Mesothelial cell of epicardium (in vitro differentiated cells): ENCODE measurements around the gene ACTG2. TPM values are rescaled to one million over a fixed set of nuclear protein-coding genes. Genes with fewer than 3 reads are reported as not detected.

Experiments
- DNase-seq, 2 experiments: peaks; one replicate each; pipeline ENCODE4 v3.0.0; 2021; ENCODE audit warnings: low spot score in 2 of 2; ENCODE audit not compliant: unreplicated experiment in 2 of 2
- H3K27ac Mint-ChIP-seq: 2 replicates; pipeline ENCODE4 v1.8.0; 2021; ENCODE audit warnings: mixed read lengths
- H3K27me3 Mint-ChIP-seq: 2 replicates; pipeline ENCODE4 v1.8.0; 2021; ENCODE audit warnings: low read depth, mixed read lengths
- H3K36me3 Mint-ChIP-seq: 2 replicates; pipeline ENCODE4 v1.8.0; 2021; ENCODE audit warnings: mixed read lengths
- H3K4me1 Mint-ChIP-seq: 2 replicates; pipeline ENCODE4 v1.8.0; 2021; ENCODE audit warnings: mixed read lengths
- H3K4me3 Mint-ChIP-seq: 2 replicates; pipeline ENCODE4 v1.8.0; 2021; ENCODE audit warnings: mild to moderate bottlenecking, moderate library complexity, mixed read lengths
- H3K9me3 Mint-ChIP-seq: 2 replicates; pipeline ENCODE4 v1.8.0; 2021; ENCODE audit warnings: mixed read lengths
- total RNA-seq: library from RNA; stranded (reverse); gene quantifications from 3 replicates; pipeline ENCODE4 v1.2.1, GENCODE V29; 2021
- TF ChIP-seq, protein P1 (sequence below): fragments of 200-600 bp; sonication (generic); IDR thresholded peaks from one replicate; pipeline ENCODE4 v1.5.0; 2021; ENCODE audit warnings: antibody characterized with exemption; ENCODE audit not compliant: unreplicated experiment

The ACTG2 gene
- total RNA-seq, 1 donor from 2014 or later, result 9.3 TPM

DNA sequence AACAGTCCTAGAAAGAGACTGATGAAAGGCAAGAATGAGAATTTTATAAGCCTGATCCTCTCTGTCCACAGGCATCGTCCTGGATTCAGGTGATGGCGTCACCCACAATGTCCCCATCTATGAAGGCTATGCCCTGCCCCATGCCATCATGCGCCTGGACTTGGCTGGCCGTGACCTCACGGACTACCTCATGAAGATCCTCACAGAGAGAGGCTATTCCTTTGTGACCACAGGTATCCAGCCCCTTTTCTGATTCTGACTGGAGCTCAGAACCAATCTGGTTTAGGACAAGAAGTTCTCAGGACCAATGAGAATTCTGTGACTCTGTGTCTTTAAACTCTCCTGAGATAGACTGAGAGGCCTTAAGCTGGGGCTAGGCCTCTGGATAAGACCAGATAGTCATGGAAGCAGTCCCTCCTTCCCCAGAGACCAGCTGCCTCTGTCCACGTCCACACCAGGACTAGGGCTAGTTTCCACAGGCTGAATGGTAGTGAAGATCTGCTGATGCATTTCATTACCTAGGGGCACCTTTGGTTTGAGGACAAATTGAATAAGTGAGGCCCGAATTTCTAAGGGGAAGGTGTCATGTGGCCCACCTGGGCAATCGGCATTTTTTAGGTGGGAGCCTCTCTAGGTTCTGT, 20.7 kb downstream of the ACTG2 start:
- no peak for DNase-seq
- Mint-ChIP-seq H3K27ac (no peak overlapping the region), H3K9me3 (no peaks in the 10 kb centered on the region), H3K4me3 (no peak overlapping the region), H3K36me3 (no peaks in the 10 kb centered on the region), H3K4me1 (no peaks in the 10 kb centered on the region), H3K27me3 (peaks cover 3% of the 10 kb centered on the region)
- TF ChIP-seq, protein P1, sequence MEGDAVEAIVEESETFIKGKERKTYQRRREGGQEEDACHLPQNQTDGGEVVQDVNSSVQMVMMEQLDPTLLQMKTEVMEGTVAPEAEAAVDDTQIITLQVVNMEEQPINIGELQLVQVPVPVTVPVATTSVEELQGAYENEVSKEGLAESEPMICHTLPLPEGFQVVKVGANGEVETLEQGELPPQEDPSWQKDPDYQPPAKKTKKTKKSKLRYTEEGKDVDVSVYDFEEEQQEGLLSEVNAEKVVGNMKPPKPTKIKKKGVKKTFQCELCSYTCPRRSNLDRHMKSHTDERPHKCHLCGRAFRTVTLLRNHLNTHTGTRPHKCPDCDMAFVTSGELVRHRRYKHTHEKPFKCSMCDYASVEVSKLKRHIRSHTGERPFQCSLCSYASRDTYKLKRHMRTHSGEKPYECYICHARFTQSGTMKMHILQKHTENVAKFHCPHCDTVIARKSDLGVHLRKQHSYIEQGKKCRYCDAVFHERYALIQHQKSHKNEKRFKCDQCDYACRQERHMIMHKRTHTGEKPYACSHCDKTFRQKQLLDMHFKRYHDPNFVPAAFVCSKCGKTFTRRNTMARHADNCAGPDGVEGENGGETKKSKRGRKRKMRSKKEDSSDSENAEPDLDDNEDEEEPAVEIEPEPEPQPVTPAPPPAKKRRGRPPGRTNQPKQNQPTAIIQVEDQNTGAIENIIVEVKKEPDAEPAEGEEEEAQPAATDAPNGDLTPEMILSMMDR, result no peak

DNA sequence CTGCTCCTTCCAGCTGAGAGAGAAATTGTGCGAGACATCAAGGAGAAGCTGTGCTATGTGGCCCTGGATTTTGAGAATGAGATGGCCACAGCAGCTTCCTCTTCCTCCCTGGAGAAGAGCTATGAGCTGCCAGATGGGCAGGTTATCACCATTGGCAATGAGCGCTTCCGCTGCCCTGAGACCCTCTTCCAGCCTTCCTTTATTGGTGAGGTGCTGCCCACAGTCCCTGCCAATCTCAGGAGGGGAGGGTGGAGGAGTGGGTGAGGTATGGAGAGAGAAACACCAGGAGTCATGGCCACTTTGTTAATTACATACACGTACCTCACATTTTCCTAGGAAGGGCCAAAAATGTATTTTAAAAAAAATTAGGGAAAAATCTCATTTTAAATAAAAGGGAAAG, 21.9 kb downstream of the ACTG2 start:
- H3K36me3 Mint-ChIP-seq, result no peaks in the 10 kb centered on the region

DNA sequence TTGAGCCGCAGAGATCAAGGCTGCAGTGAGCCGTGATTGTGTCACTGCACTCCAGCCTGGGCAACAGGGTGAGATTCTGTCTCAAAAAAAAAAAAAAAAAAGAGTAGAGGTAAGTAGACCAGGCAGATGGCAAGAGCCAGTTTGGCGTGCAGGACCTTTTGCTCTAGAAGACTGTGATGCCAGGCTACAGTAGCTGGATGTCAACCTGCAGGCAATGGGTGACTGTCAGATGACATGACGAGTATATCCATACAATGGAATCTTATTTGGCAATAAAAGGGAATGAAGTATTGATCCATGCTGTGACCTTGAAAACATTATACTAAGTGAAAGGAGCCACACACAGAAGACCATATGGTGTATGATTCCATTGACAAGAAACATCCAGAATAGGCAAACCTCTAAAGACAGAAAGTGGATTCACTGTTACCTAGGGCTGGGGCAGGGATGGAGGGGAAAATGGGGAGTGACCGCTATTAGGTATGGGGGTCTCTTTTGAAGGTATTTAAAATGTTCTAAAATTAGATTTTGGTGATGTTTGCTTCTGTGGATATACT, 22.7 kb downstream of the ACTG2 start:
- DNase-seq, result no peak
- Mint-ChIP-seq H3K27me3 (peaks cover 7% of the 10 kb centered on the region), H3K27ac (no peak overlapping the region), H3K4me1 (no peaks in the 10 kb centered on the region), H3K36me3 (no peaks in the 10 kb centered on the region), H3K9me3 (no peaks in the 10 kb centered on the region), H3K4me3 (no peak overlapping the region)
- TF ChIP-seq, protein P1, result no peak

More for the DNA sequence above, 21.9 kb downstream of the ACTG2 start:
- TF ChIP-seq, protein P1, result no peak
- peaks cover 5% of the 10 kb centered on the region for H3K27me3 Mint-ChIP-seq
- no peak overlapping the region for H3K27ac Mint-ChIP-seq
- DNase-seq, result no peak
- H3K9me3 Mint-ChIP-seq, result no peaks in the 10 kb centered on the region
- H3K4me3 Mint-ChIP-seq, result no peak overlapping the region
- no peaks in the 10 kb centered on the region for H3K4me1 Mint-ChIP-seq

DNA sequence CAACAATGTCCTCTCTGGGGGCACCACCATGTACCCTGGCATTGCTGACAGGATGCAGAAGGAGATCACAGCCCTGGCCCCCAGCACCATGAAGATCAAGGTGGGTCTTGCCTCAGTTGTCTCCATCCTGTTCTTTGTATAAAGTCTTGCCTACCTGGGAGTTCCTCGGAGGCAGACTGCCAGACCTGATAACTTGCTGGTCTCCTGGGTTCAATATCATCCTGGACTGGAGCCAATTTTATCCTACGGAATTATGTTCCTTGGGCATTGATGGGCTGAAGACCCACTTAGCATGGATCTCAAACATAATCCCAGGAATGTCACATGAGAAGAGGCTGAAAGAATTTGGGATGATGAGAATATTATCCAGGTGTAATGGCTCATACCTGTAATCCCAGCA, 23.9 kb downstream of the ACTG2 start:
- no peaks in the 10 kb centered on the region for H3K9me3 Mint-ChIP-seq
- no peak overlapping the region for H3K27ac Mint-ChIP-seq
- peaks cover 17% of the 10 kb centered on the region for H3K27me3 Mint-ChIP-seq
- no peaks in the 10 kb centered on the region for H3K36me3 Mint-ChIP-seq
- TF ChIP-seq, protein P1, result no peak
- DNase-seq, result no peak
- no peaks in the 10 kb centered on the region for H3K4me1 Mint-ChIP-seq
- H3K4me3 Mint-ChIP-seq, result no peak overlapping the region

DNA sequence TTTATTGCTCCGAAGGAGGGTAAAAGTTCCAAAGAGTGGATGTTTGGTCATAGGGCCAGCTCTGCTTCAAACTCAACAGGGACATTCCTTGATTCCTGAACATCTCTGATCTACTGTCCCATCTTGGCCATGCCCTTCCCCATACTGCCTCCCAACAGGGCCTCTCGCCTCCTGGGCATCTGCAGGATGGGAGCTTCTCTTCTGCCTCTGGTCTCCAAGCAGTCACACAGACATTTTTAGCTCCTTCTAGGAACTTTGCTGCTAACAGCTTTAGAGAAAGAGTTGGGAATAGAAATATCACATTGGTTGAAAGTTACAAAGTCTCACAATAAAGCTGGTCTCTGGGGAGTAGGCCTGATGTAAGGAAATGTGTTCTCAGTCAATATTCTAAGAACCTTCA, 24.5 kb downstream of the ACTG2 start:
- Mint-ChIP-seq H3K27ac (no peak overlapping the region), H3K36me3 (no peaks in the 10 kb centered on the region), H3K9me3 (no peaks in the 10 kb centered on the region), H3K27me3 (peaks cover 22% of the 10 kb centered on the region), H3K4me1 (no peaks in the 10 kb centered on the region), H3K4me3 (no peak overlapping the region)
- TF ChIP-seq, protein P1, result no peak
- DNase-seq, result no peak
